IMR-90 (cell line): Measurements from ENCODE around the gene GLIS1. TPM values are rescaled to one million over a fixed set of nuclear protein-coding genes. Genes with fewer than 3 reads are reported as not detected.

Experiments used
- ATAC-seq: fragments of 200-7000 bp; cut with Tn5 transposase; 2 replicates; pipeline ENCODE4 v1.9.1; 2020; ENCODE audit warnings: low read depth, mild to moderate bottlenecking, moderate library complexity
- BruUV-seq: library from RNA; stranded (reverse); fragments of 400-500 nt; replicated peaks from 2 replicates; lab custom pipeline; 2021; lab: Mats Ljungman, UMichigan
- CTCF ChIA-PET: fragments of 300-600 bp; formaldehyde crosslinking; extraction: SDS; loops from one replicate; lab custom pipeline; 2021; ENCODE audit warnings: antibody characterized with exemption; lab: Yijun Ruan, JAX
- POLR2A ChIA-PET: fragments of 300-600 bp; sonication (Branson Sonifier 250); formaldehyde crosslinking; loops from one replicate; lab custom pipeline; 2022; ENCODE audit warnings: antibody characterized with exemption; ENCODE audit not compliant: unreplicated experiment; lab: Charles Lee
- DNase-seq: peaks from one replicate; pipeline ENCODE4 v3.0.0; 2013
- H2AFZ ChIP-seq: replicated peaks from 2 replicates; pipeline ENCODE3; 2013; ENCODE audit warnings: low read length, mild to moderate bottlenecking; ENCODE audit not compliant: poor library complexity
- H2AK5ac ChIP-seq: 2 replicates; pipeline ENCODE4 v1.6.1; 2013; ENCODE audit warnings: low read depth, low read length, inconsistent platforms
- H2AK9ac ChIP-seq: replicated peaks from 2 replicates; pipeline ENCODE3; 2013; ENCODE audit warnings: mild to moderate bottlenecking, low read depth, low read length, moderate library complexity; ENCODE audit not compliant: poor library complexity
- H2BK120ac ChIP-seq: 2 replicates; pipeline ENCODE4 v1.6.1; 2013; ENCODE audit warnings: low read depth, low read length, inconsistent platforms
- H2BK15ac ChIP-seq: 3 replicates; pipeline ENCODE4 v1.6.1; 2013; ENCODE audit warnings: low read depth, low read length, inconsistent platforms
- H2BK20ac ChIP-seq: 2 replicates; pipeline ENCODE4 v1.6.1; 2013; ENCODE audit warnings: low read depth, mild to moderate bottlenecking, inconsistent platforms, low read length, moderate library complexity
- H2BK5ac ChIP-seq: 2 replicates; pipeline ENCODE4 v1.6.1; 2013; ENCODE audit warnings: mild to moderate bottlenecking, low read depth, low read length, inconsistent platforms; ENCODE audit not compliant: poor library complexity, severe bottlenecking
- H3K14ac ChIP-seq: replicated peaks from 2 replicates; pipeline ENCODE4 v1.6.1; 2013; ENCODE audit warnings: low read depth, low read length, inconsistent platforms
- H3K18ac ChIP-seq: 2 replicates; pipeline ENCODE4 v1.6.1; 2013; ENCODE audit warnings: low read depth, low read length, control low read depth
- H3K23ac ChIP-seq: 2 replicates; pipeline ENCODE4 v1.6.1; 2013; ENCODE audit warnings: low read depth, low read length, inconsistent platforms
- H3K27ac ChIP-seq: 2 replicates; pipeline ENCODE4 v1.5.1; 2013; ENCODE audit warnings: mild to moderate bottlenecking, control low read depth, low read length; ENCODE audit not compliant: insufficient read depth
- H3K27me3 ChIP-seq: 2 replicates; pipeline ENCODE4 v1.6.1; 2013; ENCODE audit warnings: low read length; ENCODE audit not compliant: control insufficient read depth, insufficient read depth
- H3K36me3 ChIP-seq: 2 replicates; pipeline ENCODE4 v1.6.1; 2013; ENCODE audit warnings: low read length, mixed read lengths; ENCODE audit not compliant: control insufficient read depth, insufficient read depth
- H3K4ac ChIP-seq: 2 replicates; pipeline ENCODE4 v1.6.1; 2013; ENCODE audit warnings: low read depth, low read length, inconsistent platforms
- H3K4me1 ChIP-seq: 2 replicates; pipeline ENCODE4 v1.6.1; 2013; ENCODE audit warnings: low read length, mixed read lengths; ENCODE audit not compliant: control insufficient read depth, insufficient read depth
- H3K4me2 ChIP-seq: 2 replicates; pipeline ENCODE4 v1.6.1; 2013; ENCODE audit warnings: low read depth, mild to moderate bottlenecking, control low read depth, low read length, moderate library complexity
- H3K4me3 ChIP-seq: 2 replicates; pipeline ENCODE4 v1.5.1; 2013; ENCODE audit warnings: low read depth, mild to moderate bottlenecking, control low read depth, low read length, moderate library complexity; ENCODE audit not compliant: insufficient read depth
- H3K56ac ChIP-seq: 2 replicates; pipeline ENCODE4 v1.6.1; 2013; ENCODE audit warnings: low read length, inconsistent platforms; ENCODE audit not compliant: insufficient read depth; ENCODE audit errors: extremely low read depth
- H3K79me1 ChIP-seq, 2 experiments: 2 replicates each; pipeline ENCODE4 v1.6.1; 2013; ENCODE audit warnings: low read length in 2 of 2, inconsistent platforms in 1 of 2, low read depth in 1 of 2
- H3K9ac ChIP-seq: 2 replicates; pipeline ENCODE4 v1.6.1; 2013; ENCODE audit warnings: low read depth, low read length, control low read depth
- H3K9me1 ChIP-seq: 2 replicates; pipeline ENCODE4 v1.6.1; 2013; ENCODE audit warnings: low read length, inconsistent platforms; ENCODE audit not compliant: insufficient read depth
- H3K9me3 ChIP-seq: 2 replicates; pipeline ENCODE4 v1.6.1; 2013; ENCODE audit warnings: low read length; ENCODE audit not compliant: control insufficient read depth, insufficient read depth
- H4K20me1 ChIP-seq: 2 replicates; pipeline ENCODE4 v1.6.1; 2013; ENCODE audit warnings: low read length, inconsistent platforms; ENCODE audit not compliant: insufficient read depth
- H4K5ac ChIP-seq: 2 replicates; pipeline ENCODE4 v1.6.1; 2013; ENCODE audit warnings: mild to moderate bottlenecking, low read depth, low read length, control low read depth
- H4K8ac ChIP-seq, 2 experiments: 2 replicates each; pipeline ENCODE4 v1.6.1; 2013; ENCODE audit warnings: low read depth in 2 of 2, low read length in 2 of 2, control low read depth in 1 of 2, inconsistent platforms in 1 of 2
- H4K91ac ChIP-seq: 2 replicates; pipeline ENCODE4 v1.6.1; 2013; ENCODE audit warnings: low read depth, low read length, inconsistent platforms; ENCODE audit not compliant: insufficient read depth
- CEBPB ChIP-seq: IDR thresholded peaks from 2 replicates; pipeline ENCODE4 v1.6.1; 2012; ENCODE audit warnings: low read depth, low read length, improper control_type of control experiment
- CHD1 ChIP-seq: IDR thresholded peaks from 2 replicates; pipeline ENCODE4 v1.6.1; 2012; ENCODE audit warnings: low read depth, low read length, improper control_type of control experiment
- FOS ChIP-seq: fragments of 150-350 bp; IDR thresholded peaks from 2 replicates; pipeline ENCODE4 v1.6.1; 2016; ENCODE audit warnings: low read depth, low read length
- MAFK ChIP-seq: IDR thresholded peaks from 2 replicates; pipeline ENCODE4 v1.6.1; 2012; ENCODE audit warnings: low read depth, low read length, improper control_type of control experiment
- MAZ ChIP-seq: IDR thresholded peaks from 2 replicates; pipeline ENCODE4 v1.6.1; 2012; ENCODE audit warnings: low read depth, mild to moderate bottlenecking, low read length, improper control_type of control experiment, moderate library complexity, borderline replicate concordance
- RAD21 ChIP-seq: IDR thresholded peaks from 2 replicates; pipeline ENCODE4 v1.6.1; 2012; ENCODE audit warnings: low read length, improper control_type of control experiment
- RFX5 ChIP-seq: IDR thresholded peaks from 2 replicates; pipeline ENCODE4 v1.8.0; 2012; ENCODE audit warnings: low read depth, mild to moderate bottlenecking, low read length, moderate library complexity
- SMC3 ChIP-seq: fragments of 150-350 bp; IDR thresholded peaks from 2 replicates; pipeline ENCODE4 v1.6.1; 2016; ENCODE audit warnings: low read depth, mild to moderate bottlenecking, antibody characterized with exemption, low read length, moderate library complexity
- USF2 ChIP-seq: fragments of 150-350 bp; IDR thresholded peaks from 2 replicates; pipeline ENCODE4 v1.6.1; 2017; ENCODE audit warnings: mild to moderate bottlenecking, antibody characterized with exemption, low read length, low read depth
- WGBS, 2 experiments: methylation state at CpG; one replicate each; pipeline versions ENCODE4 v1.1.5 to v1.1.7; 2013; ENCODE audit warnings: missing lambda C conversion rate in 2 of 2; ENCODE audit not compliant: insufficient read length in 1 of 2; ENCODE audit errors: extremely low coverage in 2 of 2; 5-methylcytosine and 5-hydroxymethylcytosine counted together
- dilution Hi-C: fragments of 300-500 bp; cut with HindIII; formaldehyde crosslinking; loops from one replicate; pipeline ENCODE4 v1.14.3; 2018; ENCODE audit warnings: low sequenced_read_pairs; ENCODE audit not compliant: unreplicated experiment
- in situ Hi-C: fragments of 300-500 bp; cut with MboI; formaldehyde crosslinking; loops from 3 replicates; pipeline ENCODE4 v1.14.3; 2019; ENCODE audit warnings: low sequenced_read_pairs, inconsistent platforms, mixed read lengths
- intact Hi-C: fragments of 100-400 bp; cut with micrococcal nuclease; formaldehyde crosslinking; loops from 2 replicates; pipeline ENCODE4 v1.10.0; 2022
- polyA plus RNA-seq, 3 experiments: library from polyadenylated mRNA; depleted of rRNA; stranded (reverse); fragments of >200 nt; gene quantifications; 2 replicates each; pipeline ENCODE4 v1.2.3, GENCODE V29; 2012; ENCODE audit warnings: low replicate concordance in 1 of 3
- total RNA-seq: library from RNA; depleted of rRNA; stranded (reverse); fragments of >200 nt; gene quantifications from 2 replicates; pipeline ENCODE4 v1.2.3, GENCODE V29; 2012

The GLIS1 gene
- total and polyA plus RNA-seq, 2 of the 4 experiments (the other 2 are of a cell fraction): 0.18 to 2.3 TPM

GRCh38 chr1:53532912-53533311 lies 206.1 kb downstream of the GLIS1 start:
- ChIA-PET CTCF (no interaction called here), POLR2A (no interaction called here)
- H4K91ac ChIP-seq: no peak overlapping the region
- no peak overlapping the region for H3K14ac ChIP-seq
- no peak overlapping the region for H2BK20ac ChIP-seq
- no peak overlapping the region for H2AK5ac ChIP-seq
- no peaks in the 10 kb centered on the region; the same call in 1 of the 2 replicates for H3K9me1 ChIP-seq
- H4K20me1 ChIP-seq: peaks cover 6% of the 10 kb centered on the region
- no peak overlapping the region for H3K9ac ChIP-seq
- H3K36me3 ChIP-seq: no peaks in the 10 kb centered on the region
- H3K27ac ChIP-seq: no peak overlapping the region
- no peaks in the 10 kb centered on the region for H3K79me1 ChIP-seq
- H4K8ac ChIP-seq: no peak overlapping the region
- H2BK15ac ChIP-seq: no peak overlapping the region
- H3K27me3 ChIP-seq: no peaks in the 10 kb centered on the region; the same call in 1 of the 2 replicates
- no CpG with 5 or more reads among the region's 4 CpGs for WGBS, 2 experiments
- H3K9me3 ChIP-seq: no peaks in the 10 kb centered on the region
- no peak overlapping the region for H3K56ac ChIP-seq
- intact Hi-C loops (no loop called here), dilution Hi-C loops (no loop called here), in situ Hi-C loops (no loop called here)
- no peak overlapping the region for H3K4me3 ChIP-seq
- peaks cover 12% of the 10 kb centered on the region for H3K4me1 ChIP-seq
- ATAC-seq: 0 out of 2 replicates have a peak, but pooled peaks have one; percentile 15
- TF ChIP-seq MAFK (no peak), CEBPB (no peak), CHD1 (no peak), MAZ (no peak), FOS (no peak), RFX5 (no peak), SMC3 (no peak), RAD21 (no peak), USF2 (no peak)
- no peak overlapping the region for H2BK5ac ChIP-seq
- DNase-seq: no peak
- no peak overlapping the region for H2AFZ ChIP-seq
- no peak overlapping the region for H4K5ac ChIP-seq
- no peak overlapping the region for H3K23ac ChIP-seq
- H3K18ac ChIP-seq: no peak overlapping the region
- BruUV-seq: no TSS peak
- no peak overlapping the region for H2AK9ac ChIP-seq
- H3K4ac ChIP-seq: no peak overlapping the region
- no peak overlapping the region for H3K4me2 ChIP-seq
- no peak overlapping the region for H2BK120ac ChIP-seq
